GM12878 (cell line): Measurements from ENCODE around the gene ARRB2. TPM values are rescaled to one million over a fixed set of nuclear protein-coding genes. Genes with fewer than 3 reads are reported as not detected.

Experiments used
- ATAC-seq: fragments of 200-7000 bp; cut with Tn5 transposase; 3 replicates; pipeline ENCODE4 v1.9.1; 2020; ENCODE audit warnings: mild to moderate bottlenecking, moderate library complexity
- BruUV-seq: library from RNA; stranded (reverse); fragments of 400-500 nt; replicated peaks from 2 replicates; lab custom pipeline; 2021; lab: Mats Ljungman, UMichigan
- CTCF ChIA-PET: fragments of 300-600 bp; sonication (Branson Sonifier 250); formaldehyde crosslinking; extraction: SDS; loops from one replicate; lab custom pipeline; 2021; ENCODE audit warnings: inconsistent platforms; lab: Yijun Ruan, JAX
- POLR2A ChIA-PET: fragments of 350-600 bp; formaldehyde crosslinking; extraction: SDS; loops from one replicate; lab custom pipeline; 2021; ENCODE audit warnings: inconsistent platforms; lab: Charles Lee
- RAD21 ChIA-PET: fragments of 300-600 bp; sonication (Branson Sonifier 250); formaldehyde crosslinking; loops from one replicate; lab custom pipeline; 2023; ENCODE audit warnings: antibody characterized with exemption; ENCODE audit not compliant: unreplicated experiment; lab: Charles Lee
- SMC1A ChIA-PET: fragments of 300-600 bp; sonication (Branson Sonifier 250); formaldehyde crosslinking; loops from one replicate; lab custom pipeline; 2023; ENCODE audit not compliant: unreplicated experiment, uncharacterized antibody; lab: Charles Lee
- DNase-seq: peaks from one replicate; pipeline ENCODE4 v3.0.0-alpha.2; 2011; ENCODE audit warnings: low read depth, low spot score
- FAIRE-seq: peaks from 3 replicates; lab custom pipeline; 2011; peaks lifted over from hg19 to GRCh38; lab: Jason Lieb, UNC
- H2AFZ ChIP-seq: 2 replicates; pipeline ENCODE4 v1.6.0; 2011; ENCODE audit warnings: low read depth, low read length, control low read depth; ENCODE audit not compliant: control insufficient read depth
- H3K27ac ChIP-seq: 2 replicates; pipeline ENCODE4 v1.5.1; 2011; ENCODE audit warnings: control low read depth; ENCODE audit not compliant: control insufficient read depth, insufficient read depth
- H3K27me3 ChIP-seq, 2 experiments: replicated peaks in 1 of 2; 2 replicates each; pipeline versions ENCODE4 v1.6.0 to v1.6.1; 2011; ENCODE audit warnings: low read length in 1 of 2; ENCODE audit not compliant: control insufficient read depth in 2 of 2, insufficient read depth in 2 of 2
- H3K36me3 ChIP-seq, 2 experiments: 2 replicates each; pipeline ENCODE4 v1.5.1; 2011; ENCODE audit warnings: low read length in 1 of 2; ENCODE audit not compliant: control insufficient read depth in 2 of 2, insufficient read depth in 2 of 2
- H3K4me1 ChIP-seq: 2 replicates; pipeline ENCODE4 v1.6.1; 2011; ENCODE audit warnings: mild to moderate bottlenecking, low read length, moderate library complexity, mixed read lengths; ENCODE audit not compliant: control insufficient read depth, insufficient read depth
- H3K4me2 ChIP-seq: 2 replicates; pipeline ENCODE4 v1.6.0; 2011; ENCODE audit warnings: control low read depth; ENCODE audit not compliant: control insufficient read depth, insufficient read depth
- H3K4me3 ChIP-seq: fragments of 200-600 bp; sonication (generic); 2 replicates; pipeline ENCODE4 v1.5.1; 2016
- H3K79me2 ChIP-seq: 2 replicates; pipeline ENCODE4 v1.6.0; 2011; ENCODE audit warnings: low read length; ENCODE audit not compliant: control insufficient read depth, insufficient read depth
- H3K9ac ChIP-seq: 2 replicates; pipeline ENCODE4 v1.8.0; 2011; ENCODE audit warnings: low read length, control low read depth, mixed read lengths; ENCODE audit not compliant: control insufficient read depth, insufficient read depth
- H3K9me3 ChIP-seq: replicated peaks from 3 replicates; pipeline ENCODE4 v1.5.1; 2011; ENCODE audit warnings: mild to moderate bottlenecking, low read length; ENCODE audit not compliant: control insufficient read depth, insufficient read depth
- H4K20me1 ChIP-seq: 2 replicates; pipeline ENCODE4 v1.6.0; 2011; ENCODE audit not compliant: control insufficient read depth, insufficient read depth
- GATAD2B ChIP-seq: fragments of 450-650 bp; conservative IDR thresholded peaks from 2 replicates; pipeline ENCODE4 v1.6.1; 2017; ENCODE audit warnings: low read depth, mild to moderate bottlenecking, moderate library complexity
- HDGF ChIP-seq: fragments of 450-650 bp; IDR thresholded peaks from 2 replicates; pipeline ENCODE4 v1.6.1; 2016; ENCODE audit warnings: antibody characterized with exemption
- JUNB ChIP-seq: IDR thresholded peaks from 2 replicates; pipeline ENCODE4 v1.6.1; 2016; ENCODE audit warnings: antibody characterized with exemption, mild to moderate bottlenecking
- WRNIP1 ChIP-seq: IDR thresholded peaks from 2 replicates; pipeline ENCODE4 v1.6.1; 2011; ENCODE audit warnings: low read depth, low read length, improper control_type of control experiment, borderline replicate concordance
- WGBS: methylation state at CpG from one replicate; pipeline ENCODE4 v1.1.6; 2016; ENCODE audit warnings: low lambda C conversion rate; ENCODE audit not compliant: insufficient replicate concordance, insufficient coverage; ENCODE audit errors: missing lambda C conversion rate; 5-methylcytosine and 5-hydroxymethylcytosine counted together
- in situ Hi-C: fragments of 300-500 bp; cut with MboI; formaldehyde crosslinking; loops from 9 replicates; pipeline ENCODE4 v1.14.3; 2018; ENCODE audit warnings: mixed read lengths
- intact Hi-C: fragments of 100-400 bp; cut with micrococcal nuclease; formaldehyde crosslinking; loops from one replicate; pipeline ENCODE4 v1.14.2; 2022; ENCODE audit not compliant: unreplicated experiment
- polyA plus RNA-seq, 11 experiments: library from polyadenylated mRNA; depleted of rRNA in 4 of 11; unstranded in 6 of 11; stranded (reverse) in 5 of 11; fragments of >200 nt; fragmentation: Nextera tagmentation in 4 of 11; fragmentation: Illumina TruSeq in 1 of 11; extraction: Ambion mirVana in 4 of 11; extraction: Trizol in 1 of 11; gene quantifications; 1 replicate in 1 of 11; 2 replicates in 10 of 11; pipeline versions ENCODE4 v1.2.1 to v1.2.3, GENCODE V29; 2011 to 2016; ENCODE audit warnings: inconsistent platforms in 2 of 11, missing spikeins in 2 of 11, low read depth in 1 of 11
- total RNA-seq, 4 experiments: library from RNA; depleted of rRNA in 3 of 4; stranded (reverse); fragments of >200 nt in 3 of 4; fragmentation: Illumina TruSeq in 1 of 4; extraction: Trizol in 1 of 4; gene quantifications; 2 replicates each; pipeline versions ENCODE4 v1.2.1 to v1.2.3, GENCODE V29; 2013 to 2021
- TF ChIP-seq, protein P1 (sequence below): IDR thresholded peaks from 2 replicates; pipeline ENCODE4 v1.6.1; 2011; ENCODE audit warnings: mild to moderate bottlenecking, low read depth, low read length, moderate library complexity; ENCODE audit not compliant: insufficient replicate concordance

Gene ARRB2
- total and polyA plus RNA-seq, 10 of the 15 experiments (the other 5 are each of a cell fraction or from before 2014, with no cell fraction given), result 6.5 to 75.2 (median 43.1) TPM

DNA sequence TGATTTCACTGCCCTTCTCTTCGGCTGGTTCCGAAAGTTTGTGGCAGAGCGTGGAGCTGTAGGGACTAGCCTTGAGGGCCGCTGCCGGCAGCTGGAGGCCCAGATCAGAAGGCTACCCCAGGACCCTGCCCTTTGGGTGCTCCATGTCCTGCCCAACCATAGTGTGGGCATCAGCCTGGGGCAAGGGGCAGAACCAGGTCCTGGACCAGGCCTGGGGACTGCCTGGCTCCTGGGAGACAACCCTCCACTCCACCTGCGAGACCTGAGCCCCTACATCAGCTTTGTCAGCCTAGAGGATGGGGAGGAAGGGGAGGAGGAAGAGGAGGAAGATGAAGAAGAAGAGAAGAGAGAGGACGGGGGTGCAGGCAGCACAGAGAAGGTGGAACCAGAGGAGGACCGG is 30.2 kb downstream of the ARRB2 start:
- H3K79me2 ChIP-seq, result no peaks in the 10 kb centered on the region
- no peak for TF ChIP-seq JUNB
- CTCF ChIA-PET, result no interaction called here
- in situ Hi-C loops (no loop called here), intact Hi-C loops (no loop called here)
- no peak overlapping the region for H3K4me3 ChIP-seq
- SMC1A ChIA-PET, result no interaction called here
- DNase-seq, result no peak
- WGBS, result 80% methylated on average over 8 of the region's 8 CpGs
- H3K9me3 ChIP-seq, result no peaks in the 10 kb centered on the region
- H3K27me3 ChIP-seq, result peaks cover 10 to 15% of the 10 kb centered on the region in 2 experiments
- no peak for ATAC-seq
- H3K9ac ChIP-seq, result no peak overlapping the region
- no peak overlapping the region for H2AFZ ChIP-seq
- H3K4me1 ChIP-seq, result peaks cover 3% of the 10 kb centered on the region; the same call in 1 of the 2 replicates
- RAD21 ChIA-PET, result no interaction called here
- H3K4me2 ChIP-seq, result no peak overlapping the region
- H4K20me1 ChIP-seq, result no peaks in the 10 kb centered on the region
- FAIRE-seq, result no peak
- BruUV-seq, result no TSS peak
- no peak overlapping the region for H3K27ac ChIP-seq
- POLR2A ChIA-PET, result no interaction called here
- H3K36me3 ChIP-seq, result no peaks in the 10 kb centered on the region

GRCh38 chr17:4741544-4741943 is 31.1 kb downstream of the ARRB2 start:
- RAD21 ChIA-PET, result no interaction called here
- Histone ChIP-seq H3K27ac (no peak overlapping the region), H3K4me2 (no peak overlapping the region), H3K36me3 (no peaks in the 10 kb centered on the region), H3K9ac (no peak overlapping the region), H2AFZ (no peak overlapping the region), H4K20me1 (no peaks in the 10 kb centered on the region), H3K27me3 (peaks cover 9 to 15% of the 10 kb centered on the region in 2 experiments), H3K4me1 (peaks cover 3% of the 10 kb centered on the region; the same call in 1 of the 2 replicates), H3K79me2 (no peaks in the 10 kb centered on the region), H3K9me3 (no peaks in the 10 kb centered on the region), H3K4me3 (no peak overlapping the region)
- intact Hi-C loops (no loop called here), in situ Hi-C loops (no loop called here)
- SMC1A ChIA-PET, result no interaction called here
- no peak for DNase-seq
- FAIRE-seq, result no peak
- no peak for ATAC-seq
- no TSS peak for BruUV-seq
- 25% methylated on average over 8 of the region's 8 CpGs for WGBS
- POLR2A ChIA-PET, result no interaction called here
- CTCF ChIA-PET, result no interaction called here
- TF ChIP-seq GATAD2B, result no peak
- TF ChIP-seq, protein P1, sequence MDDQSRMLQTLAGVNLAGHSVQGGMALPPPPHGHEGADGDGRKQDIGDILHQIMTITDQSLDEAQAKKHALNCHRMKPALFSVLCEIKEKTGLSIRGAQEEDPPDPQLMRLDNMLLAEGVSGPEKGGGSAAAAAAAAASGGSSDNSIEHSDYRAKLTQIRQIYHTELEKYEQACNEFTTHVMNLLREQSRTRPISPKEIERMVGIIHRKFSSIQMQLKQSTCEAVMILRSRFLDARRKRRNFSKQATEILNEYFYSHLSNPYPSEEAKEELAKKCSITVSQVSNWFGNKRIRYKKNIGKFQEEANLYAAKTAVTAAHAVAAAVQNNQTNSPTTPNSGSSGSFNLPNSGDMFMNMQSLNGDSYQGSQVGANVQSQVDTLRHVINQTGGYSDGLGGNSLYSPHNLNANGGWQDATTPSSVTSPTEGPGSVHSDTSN, result no peak
- TF ChIP-seq HDGF, result no peak
- TF ChIP-seq WRNIP1, result no peak
